ENCODE measurements around the gene CCDC187. TPM values are rescaled to one million over a fixed set of nuclear protein-coding genes. Genes with fewer than 3 reads are reported as not detected.
A peak's percentile ranks its signal among the peaks of the same experiment; 100 is the strongest.

Gene CCDC187
- total RNA-seq, 1 donor from 2014 or later = not detected

- H3K27ac Mint-ChIP-seq = no peak overlapping the region
- no peaks in the 10 kb centered on the region for H3K79me2 ChIP-seq (ENCODE audit: low read depth)
- no peak overlapping the region for H3K27ac ChIP-seq
These were observed 51.0 kb downstream of the CCDC187 start for GRCh38 chr9:136252846-136253245.

GRCh38 chr9:136252281-136252680, 51.6 kb downstream of the CCDC187 start:
- Mint-ChIP-seq H3K36me3 (no peaks in the 10 kb centered on the region), H3K27me3 (ENCODE audit: insufficient read depth, low read depth) (peaks cover 11% of the 10 kb centered on the region), H3K9me3 (no peaks in the 10 kb centered on the region), H3K4me3 (no peak overlapping the region), H3K27ac (no peak overlapping the region), H3K4me1 (peaks cover 14% of the 10 kb centered on the region)
- Histone ChIP-seq H3K4me2 (no peak overlapping the region), H3K9ac (no peak overlapping the region), H2AFZ (replicated peaks) (no peak overlapping the region), H3K27ac (no peak overlapping the region), H3K4me3 (no peak overlapping the region), H3F3A (ENCODE audit: low read depth) (no peaks in the 10 kb centered on the region), H4K20me1 (ENCODE audit: low read depth) (no peaks in the 10 kb centered on the region), H3K36me3 (no peaks in the 10 kb centered on the region), H3K4me1 (peaks cover 9% of the 10 kb centered on the region), H3K27me3 (no peaks in the 10 kb centered on the region), H3K79me2 (ENCODE audit: low read depth) (no peaks in the 10 kb centered on the region), H3K9me3 (ENCODE audit: low read depth) (no peaks in the 10 kb centered on the region)
- no peak for DNase-seq (ENCODE audit: low spot score)
- TF ChIP-seq EZH2phosphoT487 (IDR thresholded peaks at IDR 0.05) = no peak

More at GRCh38 chr9:136252846-136253245, 51.0 kb downstream of the CCDC187 start:
- Histone ChIP-seq H3K4me1 (peaks cover 4% of the 10 kb centered on the region), H3K4me2 (no peak overlapping the region), H3K4me3 (no peak overlapping the region), H4K20me1 (ENCODE audit: low read depth) (no peaks in the 10 kb centered on the region), H3K27me3 (no peaks in the 10 kb centered on the region), H2AFZ (replicated peaks) (no peak overlapping the region), H3K9ac (no peak overlapping the region), H3K36me3 (no peaks in the 10 kb centered on the region), H3F3A (ENCODE audit: low read depth) (no peaks in the 10 kb centered on the region), H3K9me3 (ENCODE audit: low read depth) (no peaks in the 10 kb centered on the region)
- Mint-ChIP-seq H3K36me3 (no peaks in the 10 kb centered on the region), H3K4me3 (no peak overlapping the region), H3K27me3 (ENCODE audit: insufficient read depth, low read depth) (peaks cover 7% of the 10 kb centered on the region), H3K9me3 (no peaks in the 10 kb centered on the region), H3K4me1 (peaks cover 9% of the 10 kb centered on the region)
- TF ChIP-seq EZH2phosphoT487 (IDR thresholded peaks at IDR 0.05) (no peak), EZH2 (IDR thresholded peaks at IDR 0.05) (no peak), CTCF (IDR thresholded peaks at IDR 0.05) (no peak)
- DNase-seq (ENCODE audit: low spot score) = no peak

- H3K9ac ChIP-seq = no peak overlapping the region
- peak overlapping the region; percentile 11 for H3K4me3 Mint-ChIP-seq
- no peak for DNase-seq (ENCODE audit: low spot score)
- H3K4me1 ChIP-seq = peaks cover 10% of the 10 kb centered on the region
- no peaks in the 10 kb centered on the region for H3K9me3 Mint-ChIP-seq
- H3K4me1 Mint-ChIP-seq = peaks cover 19% of the 10 kb centered on the region
- no peaks in the 10 kb centered on the region for H3K36me3 Mint-ChIP-seq
- no peak overlapping the region for H3K4me3 ChIP-seq
- TF ChIP-seq EZH2 (IDR thresholded peaks at IDR 0.05) = no peak
- no peak for TF ChIP-seq CTCF (IDR thresholded peaks at IDR 0.05)
- TF ChIP-seq EZH2phosphoT487 (IDR thresholded peaks at IDR 0.05) = no peak
- H3K27me3 Mint-ChIP-seq (ENCODE audit: insufficient read depth, low read depth) = peaks cover 15% of the 10 kb centered on the region
- H3F3A ChIP-seq (ENCODE audit: low read depth) = no peaks in the 10 kb centered on the region
- H3K79me2 ChIP-seq (ENCODE audit: low read depth) = no peaks in the 10 kb centered on the region
- H3K36me3 ChIP-seq = no peaks in the 10 kb centered on the region
- no peak overlapping the region for H3K27ac ChIP-seq
- no peak overlapping the region for H3K4me2 ChIP-seq
- no peaks in the 10 kb centered on the region for H3K9me3 ChIP-seq (ENCODE audit: low read depth)
- H3K27me3 ChIP-seq = peaks cover 5% of the 10 kb centered on the region
- no peak overlapping the region for H2AFZ ChIP-seq (replicated peaks)
- no peak overlapping the region for H3K27ac Mint-ChIP-seq
- no peaks in the 10 kb centered on the region for H4K20me1 ChIP-seq (ENCODE audit: low read depth)
These were observed 52.4 kb downstream of the CCDC187 start for GRCh38 chr9:136251264-136252115.

- Histone ChIP-seq H3K9me3 (ENCODE audit: low read depth) (no peaks in the 10 kb centered on the region), H3K4me3 (no peak overlapping the region), H2AFZ (replicated peaks) (no peak overlapping the region), H3K79me2 (ENCODE audit: low read depth) (no peaks in the 10 kb centered on the region), H3K27ac (no peak overlapping the region), H3K4me1 (peaks cover 10% of the 10 kb centered on the region), H3K36me3 (no peaks in the 10 kb centered on the region), H4K20me1 (ENCODE audit: low read depth) (no peaks in the 10 kb centered on the region), H3K27me3 (peaks cover 9% of the 10 kb centered on the region), H3F3A (ENCODE audit: low read depth) (no peaks in the 10 kb centered on the region), H3K9ac (no peak overlapping the region), H3K4me2 (no peak overlapping the region)
- no peak overlapping the region for H3K4me3 Mint-ChIP-seq
- H3K27me3 Mint-ChIP-seq (ENCODE audit: insufficient read depth, low read depth) = peaks cover 15% of the 10 kb centered on the region
- H3K27ac Mint-ChIP-seq = no peak overlapping the region
- no peaks in the 10 kb centered on the region for H3K36me3 Mint-ChIP-seq
- H3K4me1 Mint-ChIP-seq = peaks cover 26% of the 10 kb centered on the region
- no peaks in the 10 kb centered on the region for H3K9me3 Mint-ChIP-seq
- TF ChIP-seq EZH2 (IDR thresholded peaks at IDR 0.05) (no peak), CTCF (IDR thresholded peaks at IDR 0.05) (no peak), EZH2phosphoT487 (IDR thresholded peaks at IDR 0.05) (no peak)
- no peak for DNase-seq (ENCODE audit: low spot score)
These were observed 53.2 kb downstream of the CCDC187 start for GRCh38 chr9:136250676-136251075.
